Ovary (tissue), 9 donors: ENCODE data around the gene STK10. TPM values are rescaled to one million over a fixed set of nuclear protein-coding genes. Genes with fewer than 3 reads are reported as not detected.

Experiments used
- DNase-seq, 5 donors: peaks; one replicate each; pipeline ENCODE4 v3.0.0-alpha.2; 2019 to 2020
- H3K27ac ChIP-seq, 2 donors: fragments of 200-600 bp; one replicate each; pipeline versions ENCODE4 v1.5.1 to v1.8.0; 2019 to 2022
- H3K27me3 ChIP-seq: fragments of 200-600 bp; one replicate; pipeline ENCODE4 v1.8.0; 2022
- H3K36me3 ChIP-seq: fragments of 200-600 bp; sonication (generic); one replicate; pipeline ENCODE4 v1.5.1; 2019
- H3K4me1 ChIP-seq: one replicate; pipeline ENCODE4 v1.8.1; 2013; ENCODE audit warnings: mild to moderate bottlenecking, moderate library complexity; ENCODE audit not compliant: insufficient read depth
- H3K4me3 ChIP-seq: fragments of 200-600 bp; sonication (generic); one replicate; pipeline ENCODE4 v1.5.1; 2017
- H3K9me3 ChIP-seq, 2 donors: fragments of 200-600 bp in 1 of 2; sonication (generic) in 1 of 2; one replicate each; pipeline versions ENCODE4 v1.5.1 to v1.8.1; 2013 to 2019; ENCODE audit warnings: mild to moderate bottlenecking in 1 of 2, moderate library complexity in 1 of 2
- CTCF ChIP-seq, 3 donors: fragments of 450-650 bp in 2 of 3; fragments of 200-600 bp in 1 of 3; IDR thresholded peaks; one replicate each; pipeline versions ENCODE4 v1.5.1 to v1.8.0; 2016 to 2022; ENCODE audit warnings: antibody characterized with exemption in 3 of 3, mild to moderate bottlenecking in 1 of 3
- EP300 ChIP-seq: sonication (generic); formaldehyde crosslinking; IDR thresholded peaks from one replicate; pipeline ENCODE4 v1.6.1; 2017; ENCODE audit warnings: antibody characterized with exemption
- POLR2A ChIP-seq: fragments of 450-650 bp; IDR thresholded peaks from one replicate; pipeline ENCODE4 v1.6.1; 2017; ENCODE audit warnings: antibody characterized with exemption, mild to moderate bottlenecking, moderate library complexity
- WGBS, 3 donors: extraction: QIAGEN DNeasy Blood & Tissue Kit in 1 of 3; methylation state at CpG; one replicate each; pipeline versions ENCODE4 v1.1.5 to v1.1.7; 2013 to 2017; 5-methylcytosine and 5-hydroxymethylcytosine counted together
- intact Hi-C, 4 donors: fragments of 100-400 bp; cut with DNase I; formaldehyde crosslinking; loops; one replicate each; pipeline versions ENCODE4 v1.11.0 to v1.15.1; 2022 to 2023
- polyA plus RNA-seq, 2 donors: library from polyadenylated mRNA; stranded (reverse); fragments of 200-250 nt in 1 of 2; fragments of 350-450 nt in 1 of 2; fragmentation: Illumina TruSeq in 1 of 2; extraction: RNeasy Lipid Tissue Mini Kit (QIAGEN cat#74804) in 1 of 2; gene quantifications; one replicate each; pipeline ENCODE4 v1.2.3, GENCODE V29; 2013 to 2014
- total RNA-seq, 7 donors: library from RNA; depleted of rRNA in 2 of 7; stranded (reverse); fragments of >200 nt in 2 of 7; fragmentation: NEBNext Ultra II Directional in 3 of 7; extraction: Animal tissue kit (Norgen Biotek cat#: 25700) in 3 of 7; gene quantifications; one replicate each; pipeline versions ENCODE4 v1.1.0 to v1.2.4, GENCODE V29; 2016 to 2023
- donor health status: DM: no; HTN: no; CAD: no; lungs with moderate emphysema.
- donor health status: DM: no; HTN: no; CAD: no.
- donor health status: Bipolar disorder and iron deficiency.
- donor health status: DM: yes; HTN: yes; CAD: no.
- donor health status: DM: no; HTN: no; CAD: no.
- donor health status: DM: yes; HTN: yes; CAD: no.

The STK10 gene
- total and polyA plus RNA-seq, 9 donors, result 5.4 to 15.5 (median 10.0) TPM

- TF ChIP-seq POLR2A (no peak), EP300 (no peak), CTCF (IDR thresholded peaks at IDR 0.05) (no peak)
- H3K4me3 ChIP-seq, result no peak overlapping the region
- WGBS, 3 donors, result 84 to 92% (median 90%) methylated on average over 4 of the region's 4 CpGs
- H3K9me3 ChIP-seq, result no peaks in the 10 kb centered on the region
- intact Hi-C loops, result no loop called here
- H3K27ac ChIP-seq, result no peak overlapping the region
- H3K36me3 ChIP-seq, result no peaks in the 10 kb centered on the region
- H3K27me3 ChIP-seq, result no peaks in the 10 kb centered on the region
- peaks cover 3% of the 10 kb centered on the region for H3K4me1 ChIP-seq
- DNase-seq, result no peak
These were observed 46.0 kb upstream of the STK10 start for GRCh38 chr5:172234031-172234430.

- 93 to 96% (median 93%) methylated on average over 1 of the region's 1 CpG for WGBS, 3 donors
- intact Hi-C loops, result no loop called here
- no peaks in the 10 kb centered on the region for H3K36me3 ChIP-seq
These were observed 41.9 kb upstream of the STK10 start for GRCh38 chr5:172229904-172230303.

GRCh38 chr5:172224996-172225395 is 37.0 kb upstream of the STK10 start:
- Histone ChIP-seq H3K9me3 (peaks cover 0 to 4% of the 10 kb centered on the region in 2 donors), H3K36me3 (no peaks in the 10 kb centered on the region), H3K4me3 (no peak overlapping the region), H3K27ac (no peak overlapping the region), H3K27me3 (no peaks in the 10 kb centered on the region), H3K4me1 (no peaks in the 10 kb centered on the region)
- no peak for DNase-seq
- intact Hi-C loops, result no loop called here
- WGBS, 3 donors, result 47 to 76% (median 75%) methylated on average over 1 of the region's 1 CpG
- TF ChIP-seq POLR2A, result no peak
- TF ChIP-seq CTCF (IDR thresholded peaks at IDR 0.05), result no peak
- no peak for TF ChIP-seq EP300

More at GRCh38 chr5:172229904-172230303, 41.9 kb upstream of the STK10 start:
- H3K27ac ChIP-seq, result no peak overlapping the region
- no peak overlapping the region for H3K4me3 ChIP-seq
- H3K4me1 ChIP-seq, result no peaks in the 10 kb centered on the region
- no peaks in the 10 kb centered on the region for H3K9me3 ChIP-seq
- TF ChIP-seq POLR2A (no peak), CTCF (IDR thresholded peaks at IDR 0.05) (no peak)
- no peak for DNase-seq
- no peaks in the 10 kb centered on the region for H3K27me3 ChIP-seq

- intact Hi-C loops, result no loop called here
These were observed 36.2 kb upstream of the STK10 start for GRCh38 chr5:172223901-172224873.

More at GRCh38 chr5:172223901-172224873, 36.2 kb upstream of the STK10 start:
- Histone ChIP-seq H3K36me3 (no peaks in the 10 kb centered on the region), H3K9me3 (peaks cover 0 to 4% of the 10 kb centered on the region in 2 donors), H3K4me1 (no peaks in the 10 kb centered on the region), H3K27me3 (no peaks in the 10 kb centered on the region), H3K27ac (no peak overlapping the region), H3K4me3 (no peak overlapping the region)
- 87 to 91% (median 88%) methylated on average over 10 of the region's 10 CpGs for WGBS, 3 donors
- TF ChIP-seq EP300 (no peak), CTCF (IDR thresholded peaks at IDR 0.05) (no peak), POLR2A (no peak)
- DNase-seq, result no peak
